HUES48 (cell line): ENCODE data around the gene GRAMD4.

Experiments used
- H3K27ac ChIP-seq: one replicate; pipeline ENCODE4 v1.7.0; 2013; ENCODE audit warnings: low read depth, low read length, inconsistent platforms
- H3K27me3 ChIP-seq: 2 replicates; pipeline ENCODE4 v1.6.1; 2013; ENCODE audit warnings: mild to moderate bottlenecking, low read length; ENCODE audit not compliant: control insufficient read depth, insufficient read depth
- H3K36me3 ChIP-seq: 2 replicates; pipeline ENCODE4 v1.6.1; 2013; ENCODE audit warnings: low read length; ENCODE audit not compliant: control insufficient read depth, insufficient read depth
- H3K4me1 ChIP-seq: 2 replicates; pipeline ENCODE4 v1.6.1; 2013; ENCODE audit warnings: mild to moderate bottlenecking, low read length; ENCODE audit not compliant: control insufficient read depth, insufficient read depth
- H3K4me3 ChIP-seq: 2 replicates; pipeline ENCODE4 v1.5.1; 2013; ENCODE audit warnings: mild to moderate bottlenecking, low read depth, low read length
- H3K9ac ChIP-seq: 2 replicates; pipeline ENCODE4 v1.6.1; 2013; ENCODE audit warnings: mild to moderate bottlenecking, low read depth, low read length, moderate library complexity
- H3K9me3 ChIP-seq: 2 replicates; pipeline ENCODE4 v1.6.1; 2013; ENCODE audit warnings: low read length; ENCODE audit not compliant: control insufficient read depth, insufficient read depth

Gene GRAMD4

GRCh38 chr22:46703996-46704370 lies 83.8 kb downstream of the GRAMD4 start:
- peaks cover 78% of the 10 kb centered on the region for H3K36me3 ChIP-seq
- no peak overlapping the region for H3K4me3 ChIP-seq
- H3K27ac ChIP-seq: no peak overlapping the region
- no peak overlapping the region for H3K9ac ChIP-seq
- H3K9me3 ChIP-seq: no peaks in the 10 kb centered on the region
- H3K27me3 ChIP-seq: no peaks in the 10 kb centered on the region
- H3K4me1 ChIP-seq: no peaks in the 10 kb centered on the region

GRCh38 chr22:46706060-46706459 lies 85.9 kb downstream of the GRAMD4 start:
- H3K27ac ChIP-seq: no peak overlapping the region
- peaks cover 81% of the 10 kb centered on the region for H3K36me3 ChIP-seq
- H3K4me3 ChIP-seq: no peak overlapping the region
- H3K27me3 ChIP-seq: no peaks in the 10 kb centered on the region
- 0 out of 2 replicates have a peak, but pooled peaks cover 5% of the 10 kb centered on the region for H3K4me1 ChIP-seq
- no peak overlapping the region for H3K9ac ChIP-seq
- no peaks in the 10 kb centered on the region for H3K9me3 ChIP-seq

GRCh38 chr22:46707305-46707704 lies 87.1 kb downstream of the GRAMD4 start:
- H3K9me3 ChIP-seq: no peaks in the 10 kb centered on the region
- H3K27me3 ChIP-seq: no peaks in the 10 kb centered on the region
- peaks cover 87% of the 10 kb centered on the region for H3K36me3 ChIP-seq
- no peak overlapping the region for H3K27ac ChIP-seq
- no peak overlapping the region for H3K4me3 ChIP-seq
- no peak overlapping the region for H3K9ac ChIP-seq
- 0 out of 2 replicates have a peak, but pooled peaks cover 6% of the 10 kb centered on the region for H3K4me1 ChIP-seq

GRCh38 chr22:46707827-46708570 lies 87.8 kb downstream of the GRAMD4 start:
- H3K9ac ChIP-seq: no peak overlapping the region
- no peak overlapping the region for H3K4me3 ChIP-seq
- H3K27me3 ChIP-seq: no peaks in the 10 kb centered on the region
- 0 out of 2 replicates have a peak, but pooled peaks cover 6% of the 10 kb centered on the region for H3K4me1 ChIP-seq
- H3K36me3 ChIP-seq: peaks cover 87% of the 10 kb centered on the region
- H3K27ac ChIP-seq: no peak overlapping the region
- no peaks in the 10 kb centered on the region for H3K9me3 ChIP-seq

- no peak overlapping the region for H3K27ac ChIP-seq
- 0 out of 2 replicates have a peak, but pooled peaks cover 6% of the 10 kb centered on the region for H3K4me1 ChIP-seq
- H3K36me3 ChIP-seq: peaks cover 87% of the 10 kb centered on the region
- no peak overlapping the region for H3K4me3 ChIP-seq
- H3K9ac ChIP-seq: no peak overlapping the region
- H3K9me3 ChIP-seq: no peaks in the 10 kb centered on the region
- H3K27me3 ChIP-seq: no peaks in the 10 kb centered on the region
These were observed 88.7 kb downstream of the GRAMD4 start for GRCh38 chr22:46708766-46709330.

GRCh38 chr22:46710806-46711205 lies 90.6 kb downstream of the GRAMD4 start:
- no peak overlapping the region for H3K4me3 ChIP-seq
- H3K9ac ChIP-seq: no peak overlapping the region
- no peaks in the 10 kb centered on the region for H3K9me3 ChIP-seq
- H3K36me3 ChIP-seq: peaks cover 74% of the 10 kb centered on the region
- peak overlapping the region; percentile 75 for H3K27ac ChIP-seq
- 0 out of 2 replicates have a peak, but pooled peaks cover 6% of the 10 kb centered on the region for H3K4me1 ChIP-seq
- H3K27me3 ChIP-seq: no peaks in the 10 kb centered on the region

- Histone ChIP-seq H3K9me3 (no peaks in the 10 kb centered on the region), H3K4me3 (no peak overlapping the region), H3K27me3 (no peaks in the 10 kb centered on the region), H3K36me3 (peaks cover 66% of the 10 kb centered on the region), H3K27ac (no peak overlapping the region), H3K4me1 (0 out of 2 replicates have a peak, but pooled peaks cover 6% of the 10 kb centered on the region), H3K9ac (no peak overlapping the region)
These were observed 92.1 kb downstream of the GRAMD4 start for GRCh38 chr22:46712288-46712687.

- no peak overlapping the region for H3K27ac ChIP-seq
- no peaks in the 10 kb centered on the region for H3K9me3 ChIP-seq
- no peak overlapping the region for H3K9ac ChIP-seq
- peaks cover 66% of the 10 kb centered on the region for H3K36me3 ChIP-seq
- H3K27me3 ChIP-seq: no peaks in the 10 kb centered on the region
- 0 out of 2 replicates have a peak, but pooled peaks cover 6% of the 10 kb centered on the region for H3K4me1 ChIP-seq
- no peak overlapping the region for H3K4me3 ChIP-seq
These were observed 94.4 kb downstream of the GRAMD4 start for GRCh38 chr22:46714550-46714949.

GRCh38 chr22:46719921-46720320 lies 99.7 kb downstream of the GRAMD4 start:
- Histone ChIP-seq H3K27me3 (no peaks in the 10 kb centered on the region), H3K27ac (no peak overlapping the region), H3K9me3 (no peaks in the 10 kb centered on the region), H3K9ac (no peak overlapping the region), H3K4me3 (no peak overlapping the region), H3K36me3 (peaks cover 48% of the 10 kb centered on the region), H3K4me1 (no peaks in the 10 kb centered on the region)

- H3K4me3 ChIP-seq: no peak overlapping the region
- H3K27ac ChIP-seq: no peak overlapping the region
- H3K9me3 ChIP-seq: no peaks in the 10 kb centered on the region
- no peak overlapping the region for H3K9ac ChIP-seq
- no peaks in the 10 kb centered on the region for H3K27me3 ChIP-seq
- peaks cover 44% of the 10 kb centered on the region for H3K36me3 ChIP-seq
- H3K4me1 ChIP-seq: no peaks in the 10 kb centered on the region
These were observed 101.4 kb downstream of the GRAMD4 start for GRCh38 chr22:46721501-46722085.

- H3K27me3 ChIP-seq: no peaks in the 10 kb centered on the region
- H3K36me3 ChIP-seq: peaks cover 29% of the 10 kb centered on the region
- no peaks in the 10 kb centered on the region for H3K4me1 ChIP-seq
- H3K27ac ChIP-seq: no peak overlapping the region
- no peaks in the 10 kb centered on the region for H3K9me3 ChIP-seq
- no peak overlapping the region for H3K9ac ChIP-seq
- H3K4me3 ChIP-seq: no peak overlapping the region
These were observed 103.7 kb downstream of the GRAMD4 start for GRCh38 chr22:46723882-46724281.
